IPS DF 6.9 (cell line): ENCODE results near the gene ADAMTSL1.

ENCODE experiments used
- DNase-seq: peaks from one replicate; pipeline ENCODE4 v3.0.0-alpha.2; 2013; ENCODE audit warnings: low read depth, low spot score
- H3K27ac ChIP-seq: one replicate; pipeline ENCODE4 v1.5.1; 2013; ENCODE audit warnings: low read length, control low read depth
- H3K27me3 ChIP-seq: 2 replicates; pipeline ENCODE4 v1.6.1; 2013; ENCODE audit warnings: mild to moderate bottlenecking, low read length; ENCODE audit not compliant: control insufficient read depth, insufficient read depth
- H3K36me3 ChIP-seq: 2 replicates; pipeline ENCODE4 v1.6.1; 2013; ENCODE audit warnings: low read length; ENCODE audit not compliant: control insufficient read depth, insufficient read depth
- H3K4me1 ChIP-seq: 2 replicates; pipeline ENCODE4 v1.6.1; 2013; ENCODE audit warnings: low read length; ENCODE audit not compliant: control insufficient read depth, insufficient read depth
- H3K4me3 ChIP-seq: 2 replicates; pipeline ENCODE4 v1.5.1; 2013; ENCODE audit warnings: mild to moderate bottlenecking, low read length
- H3K9me3 ChIP-seq: 2 replicates; pipeline ENCODE4 v1.6.1; 2013; ENCODE audit warnings: low read length, inconsistent platforms; ENCODE audit not compliant: control insufficient read depth, insufficient read depth
- WGBS: extraction: QIAGEN DNeasy Blood & Tissue Kit; methylation state at CpG from one replicate; pipeline ENCODE4 v1.1.7; 2013; ENCODE audit warnings: mixed read lengths, missing lambda C conversion rate; ENCODE audit not compliant: insufficient read length, insufficient coverage; 5-methylcytosine and 5-hydroxymethylcytosine counted together

The ADAMTSL1 gene

GRCh38 chr9:18550286-18550685 is 76.3 kb downstream of the ADAMTSL1 start:
- no CpG with 5 or more reads among the region's 5 CpGs for WGBS
- no peaks in the 10 kb centered on the region for H3K4me1 ChIP-seq
- no peak for DNase-seq
- H3K9me3 ChIP-seq: no peaks in the 10 kb centered on the region
- H3K4me3 ChIP-seq: no peak overlapping the region
- no peaks in the 10 kb centered on the region for H3K36me3 ChIP-seq
- H3K27me3 ChIP-seq: no peaks in the 10 kb centered on the region
- no peak overlapping the region for H3K27ac ChIP-seq

DNA sequence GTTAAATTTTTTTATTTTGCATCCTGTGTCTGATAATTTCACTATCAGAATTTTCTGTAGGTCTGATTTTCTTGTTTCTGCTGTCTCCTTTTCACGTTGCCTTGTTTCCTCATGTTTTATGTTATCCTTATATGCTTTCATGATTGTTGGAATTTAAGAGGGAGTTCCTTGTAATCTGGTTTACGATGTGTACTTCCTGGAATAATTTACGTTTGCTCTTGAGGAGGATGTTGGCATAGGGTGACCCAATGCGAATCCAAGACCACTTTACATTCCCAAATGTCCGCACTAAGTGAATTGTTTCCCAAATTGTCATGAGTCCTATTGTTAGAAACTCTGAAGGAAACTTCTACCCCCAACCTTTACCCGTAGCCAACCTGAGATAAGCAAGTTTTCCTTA is 80.3 kb downstream of the ADAMTSL1 start:
- Histone ChIP-seq H3K9me3 (no peaks in the 10 kb centered on the region), H3K27ac (no peak overlapping the region), H3K27me3 (no peaks in the 10 kb centered on the region), H3K4me1 (no peaks in the 10 kb centered on the region), H3K4me3 (no peak overlapping the region), H3K36me3 (no peaks in the 10 kb centered on the region)
- DNase-seq: no peak
- no CpG with 5 or more reads among the region's 6 CpGs for WGBS

DNA sequence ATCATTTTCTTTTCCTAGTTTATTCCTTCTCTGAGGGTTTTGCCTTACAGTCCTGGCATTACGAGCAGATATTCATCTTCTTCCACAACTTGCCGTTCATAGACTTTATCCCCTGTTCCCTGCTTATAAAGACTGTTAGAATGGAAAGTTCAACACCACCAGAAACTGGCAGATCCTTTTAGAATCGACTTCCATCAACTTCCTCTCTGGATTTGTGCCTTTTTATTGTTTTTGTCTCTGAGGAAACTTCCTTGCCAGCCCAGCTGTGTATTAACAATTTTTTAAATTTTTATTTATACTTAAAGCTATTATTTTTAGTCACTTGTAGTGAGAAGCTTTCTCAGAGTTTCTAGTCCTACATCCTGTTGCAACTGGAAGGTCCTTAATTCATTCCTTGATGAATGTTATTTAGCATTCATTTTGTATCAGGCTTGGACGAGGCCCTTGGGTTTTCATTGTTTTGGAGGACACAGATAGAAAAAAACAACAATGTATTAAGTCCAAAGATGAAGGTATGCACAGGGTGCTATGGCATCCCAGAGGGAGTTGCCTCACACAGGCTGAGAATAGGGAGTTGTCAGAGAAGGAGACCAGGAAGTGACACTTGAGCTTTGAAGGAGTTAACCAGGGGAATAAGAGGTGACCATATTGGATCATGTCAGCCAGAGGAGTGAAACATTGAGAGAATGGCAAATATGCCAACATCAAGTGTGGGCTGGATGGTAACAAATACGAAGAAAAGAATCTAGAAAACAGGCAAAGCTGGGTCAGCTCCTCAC is 81.3 kb downstream of the ADAMTSL1 start:
- H3K36me3 ChIP-seq: no peaks in the 10 kb centered on the region
- no peak overlapping the region for H3K27ac ChIP-seq
- no peaks in the 10 kb centered on the region for H3K9me3 ChIP-seq
- no peak for DNase-seq
- H3K4me1 ChIP-seq: no peaks in the 10 kb centered on the region
- H3K4me3 ChIP-seq: no peak overlapping the region
- no peaks in the 10 kb centered on the region for H3K27me3 ChIP-seq
- WGBS: no CpG with 5 or more reads among the region's 5 CpGs

DNA sequence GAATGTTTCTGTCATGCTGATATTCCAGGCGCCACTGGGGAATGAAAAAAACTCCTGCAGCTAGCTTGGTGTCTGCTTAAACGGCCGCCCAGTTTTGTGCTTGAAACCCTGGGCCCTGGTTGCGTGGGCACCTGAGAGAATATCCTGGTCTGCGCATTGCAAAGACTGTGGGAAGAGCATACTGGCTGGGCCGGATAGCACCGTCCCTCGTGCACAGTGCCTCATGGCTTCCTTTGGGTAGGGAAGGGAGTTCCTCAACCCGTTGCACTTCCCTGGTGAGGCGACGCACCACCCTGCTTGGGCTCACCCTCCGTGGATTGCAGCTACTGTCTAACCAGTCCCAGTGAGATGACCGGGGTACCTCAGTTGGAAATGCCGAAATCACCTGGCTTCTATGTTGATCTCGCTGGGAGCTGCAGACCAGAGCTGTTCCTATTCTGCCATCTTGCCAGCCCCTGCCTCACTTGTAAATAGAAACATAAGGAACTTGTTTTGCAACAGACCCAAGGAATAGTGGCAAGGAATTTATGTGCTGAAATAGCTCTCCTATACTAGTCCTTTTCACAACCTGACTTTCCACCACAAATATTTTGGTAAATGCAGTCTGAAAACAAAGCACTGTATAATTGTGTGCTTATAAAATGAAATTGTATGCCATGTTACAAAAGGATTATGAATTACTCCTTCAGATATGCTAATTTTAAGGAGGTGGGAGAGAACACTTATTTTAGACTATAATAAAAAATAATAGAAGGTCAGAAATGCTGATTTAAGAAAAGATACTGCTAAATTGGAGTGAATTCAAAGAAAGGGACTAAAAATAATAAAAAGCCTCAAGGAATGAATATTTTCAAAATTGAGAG is 90.3 kb downstream of the ADAMTSL1 start:
- Histone ChIP-seq H3K9me3 (no peaks in the 10 kb centered on the region), H3K4me1 (no peaks in the 10 kb centered on the region), H3K27me3 (no peaks in the 10 kb centered on the region), H3K4me3 (no peak overlapping the region), H3K36me3 (no peaks in the 10 kb centered on the region), H3K27ac (no peak overlapping the region)
- no CpG with 5 or more reads among the region's 15 CpGs for WGBS
- no peak for DNase-seq

GRCh38 chr9:18566121-18566520 is 92.2 kb downstream of the ADAMTSL1 start:
- H3K9me3 ChIP-seq: no peaks in the 10 kb centered on the region
- DNase-seq: no peak
- H3K27me3 ChIP-seq: no peaks in the 10 kb centered on the region
- WGBS: no CpG with 5 or more reads among the region's 5 CpGs
- no peak overlapping the region for H3K27ac ChIP-seq
- H3K4me1 ChIP-seq: no peaks in the 10 kb centered on the region
- no peak overlapping the region for H3K4me3 ChIP-seq
- H3K36me3 ChIP-seq: no peaks in the 10 kb centered on the region

DNA sequence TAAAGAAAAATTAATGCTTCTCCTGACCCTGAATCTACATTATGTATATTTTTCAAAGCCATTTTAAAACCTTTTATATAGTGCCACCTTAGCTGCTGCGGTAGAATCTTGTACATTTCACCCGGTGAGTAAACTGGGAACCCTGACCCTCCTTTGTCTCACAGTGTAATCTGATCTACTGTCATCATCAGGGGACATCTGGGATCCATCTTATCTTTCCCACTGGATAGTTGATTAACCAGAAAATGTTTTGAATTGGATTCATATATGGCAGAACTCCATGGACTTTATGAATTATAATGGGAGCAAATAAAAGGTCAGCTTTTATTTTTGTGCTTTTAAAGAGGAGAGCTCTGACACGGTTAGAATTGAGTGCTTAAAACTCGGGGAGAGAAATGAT is 95.0 kb downstream of the ADAMTSL1 start:
- no peaks in the 10 kb centered on the region for H3K9me3 ChIP-seq
- DNase-seq: no peak
- no peak overlapping the region for H3K4me3 ChIP-seq
- no peaks in the 10 kb centered on the region for H3K36me3 ChIP-seq
- no CpG with 5 or more reads among the region's 4 CpGs for whole genome bisulfite sequencing
- no peaks in the 10 kb centered on the region for H3K27me3 ChIP-seq
- no peak overlapping the region for H3K27ac ChIP-seq
- H3K4me1 ChIP-seq: no peaks in the 10 kb centered on the region

DNA sequence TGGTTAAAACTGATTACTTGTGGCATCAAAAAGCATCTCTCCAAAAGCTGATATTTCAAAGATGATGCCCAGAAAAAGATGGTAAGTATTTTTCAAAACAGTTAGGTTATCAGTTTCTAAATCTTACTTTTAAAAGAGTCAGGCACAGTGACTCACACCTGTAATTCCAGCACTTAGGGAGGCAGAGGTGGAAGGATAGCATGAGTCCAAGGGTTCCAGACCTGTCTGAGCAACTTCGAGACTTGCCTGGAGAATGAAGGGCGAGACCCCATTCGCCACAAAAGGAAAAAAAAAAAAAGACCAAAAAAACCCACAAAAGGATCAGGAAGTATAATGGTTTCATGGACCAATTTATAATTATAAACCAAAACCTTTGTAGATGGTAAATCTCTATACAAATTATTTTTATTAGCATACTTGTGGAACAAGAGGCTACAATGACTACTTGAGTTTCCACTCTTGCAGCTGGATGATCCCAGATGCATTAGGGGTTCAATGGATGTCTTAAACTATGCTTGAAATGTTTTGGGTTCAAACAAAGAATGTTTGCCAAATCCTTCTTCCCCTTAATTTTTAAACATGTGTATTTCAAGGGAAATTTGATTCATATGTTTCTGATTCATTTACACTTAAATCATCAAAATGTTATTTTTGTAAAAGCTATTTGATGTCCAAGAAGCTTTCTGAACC is 96.1 kb downstream of the ADAMTSL1 start:
- H3K36me3 ChIP-seq: no peaks in the 10 kb centered on the region
- no peak overlapping the region for H3K27ac ChIP-seq
- no peaks in the 10 kb centered on the region for H3K4me1 ChIP-seq
- no peak overlapping the region for H3K4me3 ChIP-seq
- no CpG with 5 or more reads among the region's 3 CpGs for WGBS
- DNase-seq: no peak
- no peaks in the 10 kb centered on the region for H3K27me3 ChIP-seq
- H3K9me3 ChIP-seq: no peaks in the 10 kb centered on the region

- H3K36me3 ChIP-seq: no peaks in the 10 kb centered on the region
- DNase-seq: no peak
- H3K4me1 ChIP-seq: no peaks in the 10 kb centered on the region
- no peak overlapping the region for H3K27ac ChIP-seq
- WGBS: no CpG with 5 or more reads among the region's 1 CpG
- no peak overlapping the region for H3K4me3 ChIP-seq
- no peaks in the 10 kb centered on the region for H3K27me3 ChIP-seq
- no peaks in the 10 kb centered on the region for H3K9me3 ChIP-seq
These were observed 99.1 kb downstream of the ADAMTSL1 start for GRCh38 chr9:18573021-18573556.

DNA sequence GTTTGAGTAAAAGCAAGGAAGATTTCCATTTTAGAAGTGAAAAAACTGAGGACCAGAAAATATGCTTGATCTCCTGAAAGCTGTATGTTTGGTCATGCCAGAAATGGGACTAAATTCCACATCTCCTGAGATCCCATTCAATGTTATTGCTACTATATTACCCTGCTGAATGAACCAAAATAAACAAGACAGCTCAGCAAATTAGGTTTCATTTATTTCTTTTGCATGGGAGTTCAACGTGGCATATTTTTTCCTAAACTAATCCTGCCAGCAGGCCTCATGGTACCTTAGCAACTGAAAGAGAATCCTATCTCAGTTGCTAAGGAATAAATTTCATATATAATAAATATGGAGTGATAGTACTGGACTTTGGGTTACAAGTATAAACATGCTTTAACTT is 101.7 kb downstream of the ADAMTSL1 start:
- Histone ChIP-seq H3K4me1 (no peaks in the 10 kb centered on the region), H3K9me3 (no peaks in the 10 kb centered on the region), H3K27me3 (no peaks in the 10 kb centered on the region), H3K27ac (no peak overlapping the region), H3K4me3 (no peak overlapping the region), H3K36me3 (no peaks in the 10 kb centered on the region)
- no peak for DNase-seq
- WGBS: no CpG with 5 or more reads among the region's 1 CpG

GRCh38 chr9:18579536-18579935 is 105.6 kb downstream of the ADAMTSL1 start:
- no peaks in the 10 kb centered on the region for H3K27me3 ChIP-seq
- no peaks in the 10 kb centered on the region for H3K4me1 ChIP-seq
- H3K36me3 ChIP-seq: no peaks in the 10 kb centered on the region
- H3K9me3 ChIP-seq: no peaks in the 10 kb centered on the region
- no peak overlapping the region for H3K4me3 ChIP-seq
- no CpG with 5 or more reads among the region's 2 CpGs for WGBS
- H3K27ac ChIP-seq: no peak overlapping the region
- no peak for DNase-seq
